GM12878 (cell line): ENCODE results near the gene CASP5. TPM values are rescaled to one million over a fixed set of nuclear protein-coding genes. Genes with fewer than 3 reads are reported as not detected.

Source experiments
- ATAC-seq: fragments of 200-7000 bp; cut with Tn5 transposase; 3 replicates; pipeline ENCODE4 v1.9.1; 2020; ENCODE audit warnings: mild to moderate bottlenecking, moderate library complexity
- BruUV-seq: library from RNA; stranded (reverse); fragments of 400-500 nt; replicated peaks from 2 replicates; lab custom pipeline; 2021; lab: Mats Ljungman, UMichigan
- CTCF ChIA-PET: fragments of 300-600 bp; sonication (Branson Sonifier 250); formaldehyde crosslinking; extraction: SDS; loops from one replicate; lab custom pipeline; 2021; ENCODE audit warnings: inconsistent platforms; lab: Yijun Ruan, JAX
- POLR2A ChIA-PET: fragments of 350-600 bp; formaldehyde crosslinking; extraction: SDS; loops from one replicate; lab custom pipeline; 2021; ENCODE audit warnings: inconsistent platforms; lab: Charles Lee
- RAD21 ChIA-PET: fragments of 300-600 bp; sonication (Branson Sonifier 250); formaldehyde crosslinking; loops from one replicate; lab custom pipeline; 2023; ENCODE audit warnings: antibody characterized with exemption; ENCODE audit not compliant: unreplicated experiment; lab: Charles Lee
- SMC1A ChIA-PET: fragments of 300-600 bp; sonication (Branson Sonifier 250); formaldehyde crosslinking; loops from one replicate; lab custom pipeline; 2023; ENCODE audit not compliant: unreplicated experiment, uncharacterized antibody; lab: Charles Lee
- DNase-seq: peaks from one replicate; pipeline ENCODE4 v3.0.0-alpha.2; 2011; ENCODE audit warnings: low read depth, low spot score
- FAIRE-seq: peaks from 3 replicates; lab custom pipeline; 2011; peaks lifted over from hg19 to GRCh38; lab: Jason Lieb, UNC
- H2AFZ ChIP-seq: 2 replicates; pipeline ENCODE4 v1.6.0; 2011; ENCODE audit warnings: low read depth, low read length, control low read depth; ENCODE audit not compliant: control insufficient read depth
- H3K27ac ChIP-seq: 2 replicates; pipeline ENCODE4 v1.5.1; 2011; ENCODE audit warnings: control low read depth; ENCODE audit not compliant: control insufficient read depth, insufficient read depth
- H3K27me3 ChIP-seq, 2 experiments: replicated peaks in 1 of 2; 2 replicates each; pipeline versions ENCODE4 v1.6.0 to v1.6.1; 2011; ENCODE audit warnings: low read length in 1 of 2; ENCODE audit not compliant: control insufficient read depth in 2 of 2, insufficient read depth in 2 of 2
- H3K36me3 ChIP-seq, 2 experiments: 2 replicates each; pipeline ENCODE4 v1.5.1; 2011; ENCODE audit warnings: low read length in 1 of 2; ENCODE audit not compliant: control insufficient read depth in 2 of 2, insufficient read depth in 2 of 2
- H3K4me1 ChIP-seq: 2 replicates; pipeline ENCODE4 v1.6.1; 2011; ENCODE audit warnings: mild to moderate bottlenecking, low read length, moderate library complexity, mixed read lengths; ENCODE audit not compliant: control insufficient read depth, insufficient read depth
- H3K4me2 ChIP-seq: 2 replicates; pipeline ENCODE4 v1.6.0; 2011; ENCODE audit warnings: control low read depth; ENCODE audit not compliant: control insufficient read depth, insufficient read depth
- H3K4me3 ChIP-seq: fragments of 200-600 bp; sonication (generic); 2 replicates; pipeline ENCODE4 v1.5.1; 2016
- H3K79me2 ChIP-seq: 2 replicates; pipeline ENCODE4 v1.6.0; 2011; ENCODE audit warnings: low read length; ENCODE audit not compliant: control insufficient read depth, insufficient read depth
- H3K9ac ChIP-seq: 2 replicates; pipeline ENCODE4 v1.8.0; 2011; ENCODE audit warnings: low read length, control low read depth, mixed read lengths; ENCODE audit not compliant: control insufficient read depth, insufficient read depth
- H3K9me3 ChIP-seq: replicated peaks from 3 replicates; pipeline ENCODE4 v1.5.1; 2011; ENCODE audit warnings: mild to moderate bottlenecking, low read length; ENCODE audit not compliant: control insufficient read depth, insufficient read depth
- H4K20me1 ChIP-seq: 2 replicates; pipeline ENCODE4 v1.6.0; 2011; ENCODE audit not compliant: control insufficient read depth, insufficient read depth
- NRF1 ChIP-seq: conservative IDR thresholded peaks from 2 replicates; pipeline ENCODE4 v1.6.1; 2011; ENCODE audit warnings: mild to moderate bottlenecking, low read depth, low read length, improper control_type of control experiment
- POU2F2 ChIP-seq: IDR thresholded peaks from 3 replicates; pipeline ENCODE4 v1.6.1; 2011; ENCODE audit warnings: low read depth, mild to moderate bottlenecking, low read length, borderline replicate concordance
- SMAD5 ChIP-seq: IDR thresholded peaks from 2 replicates; pipeline ENCODE4 v1.6.1; 2016; ENCODE audit warnings: antibody characterized with exemption, low read depth
- YBX1 ChIP-seq: fragments of 450-650 bp; IDR thresholded peaks from 2 replicates; pipeline ENCODE4 v1.6.1; 2016; ENCODE audit warnings: antibody characterized with exemption
- ZSCAN29 ChIP-seq: fragments of 450-650 bp; IDR thresholded peaks from 2 replicates; pipeline ENCODE4 v1.6.1; 2017; ENCODE audit warnings: mild to moderate bottlenecking, moderate library complexity
- WGBS: methylation state at CpG from one replicate; pipeline ENCODE4 v1.1.6; 2016; ENCODE audit warnings: low lambda C conversion rate; ENCODE audit not compliant: insufficient replicate concordance, insufficient coverage; ENCODE audit errors: missing lambda C conversion rate; 5-methylcytosine and 5-hydroxymethylcytosine counted together
- in situ Hi-C: fragments of 300-500 bp; cut with MboI; formaldehyde crosslinking; loops from 9 replicates; pipeline ENCODE4 v1.14.3; 2018; ENCODE audit warnings: mixed read lengths
- intact Hi-C: fragments of 100-400 bp; cut with micrococcal nuclease; formaldehyde crosslinking; loops from one replicate; pipeline ENCODE4 v1.14.2; 2022; ENCODE audit not compliant: unreplicated experiment
- polyA plus RNA-seq, 11 experiments: library from polyadenylated mRNA; depleted of rRNA in 4 of 11; unstranded in 6 of 11; stranded (reverse) in 5 of 11; fragments of >200 nt; fragmentation: Nextera tagmentation in 4 of 11; fragmentation: Illumina TruSeq in 1 of 11; extraction: Ambion mirVana in 4 of 11; extraction: Trizol in 1 of 11; gene quantifications; 1 replicate in 1 of 11; 2 replicates in 10 of 11; pipeline versions ENCODE4 v1.2.1 to v1.2.3, GENCODE V29; 2011 to 2016; ENCODE audit warnings: inconsistent platforms in 2 of 11, missing spikeins in 2 of 11, low read depth in 1 of 11
- total RNA-seq, 4 experiments: library from RNA; depleted of rRNA in 3 of 4; stranded (reverse); fragments of >200 nt in 3 of 4; fragmentation: Illumina TruSeq in 1 of 4; extraction: Trizol in 1 of 4; gene quantifications; 2 replicates each; pipeline versions ENCODE4 v1.2.1 to v1.2.3, GENCODE V29; 2013 to 2021
- TF ChIP-seq, protein P1 (sequence below): fragments of 450-650 bp; formaldehyde crosslinking; IDR thresholded peaks from 2 replicates; pipeline ENCODE4 v1.4.0; 2022; ENCODE audit warnings: mild to moderate bottlenecking, moderate library complexity

The CASP5 gene
- total and polyA plus RNA-seq, 10 of the 15 experiments (the other 5 are each of a cell fraction or from before 2014, with no cell fraction given): not detected

GRCh38 chr11:105033343-105033742 lies 10.4 kb upstream of the CASP5 start:
- 0 out of 2 replicates have a peak, but pooled peaks cover 3% of the 10 kb centered on the region for H3K4me1 ChIP-seq
- SMC1A ChIA-PET: interaction anchor here (5.4 kb wide), 1 partner anchor 10 kb away, joined by 21 read pairs; no protein-coding TSS in a partner anchor
- no peak for FAIRE-seq
- peak overlapping the region; percentile 30 for H2AFZ ChIP-seq
- in situ Hi-C loops: no loop called here
- peak; percentile 58 for ATAC-seq
- H3K27ac ChIP-seq: peak overlapping the region; percentile 10; the same call in 1 of the 2 replicates
- peak overlapping the region; percentile 41; the same call in 1 of the 2 replicates for H3K9ac ChIP-seq
- 65% methylated on average over 3 of the region's 3 CpGs for WGBS
- H3K4me2 ChIP-seq: peak overlapping the region; percentile 80
- no peaks in the 10 kb centered on the region; the same call in 1 of the 2 replicates for H3K79me2 ChIP-seq
- RAD21 ChIA-PET: interaction anchor here (2.1 kb wide), 1 partner anchor 10 kb away, joined by 9 read pairs; no protein-coding TSS in a partner anchor
- intact Hi-C loops: no loop called here
- TF ChIP-seq ZSCAN29 (no peak), POU2F2 (no peak), SMAD5 (no peak), YBX1 (no peak), NRF1 (no peak)
- TF ChIP-seq, protein P1, sequence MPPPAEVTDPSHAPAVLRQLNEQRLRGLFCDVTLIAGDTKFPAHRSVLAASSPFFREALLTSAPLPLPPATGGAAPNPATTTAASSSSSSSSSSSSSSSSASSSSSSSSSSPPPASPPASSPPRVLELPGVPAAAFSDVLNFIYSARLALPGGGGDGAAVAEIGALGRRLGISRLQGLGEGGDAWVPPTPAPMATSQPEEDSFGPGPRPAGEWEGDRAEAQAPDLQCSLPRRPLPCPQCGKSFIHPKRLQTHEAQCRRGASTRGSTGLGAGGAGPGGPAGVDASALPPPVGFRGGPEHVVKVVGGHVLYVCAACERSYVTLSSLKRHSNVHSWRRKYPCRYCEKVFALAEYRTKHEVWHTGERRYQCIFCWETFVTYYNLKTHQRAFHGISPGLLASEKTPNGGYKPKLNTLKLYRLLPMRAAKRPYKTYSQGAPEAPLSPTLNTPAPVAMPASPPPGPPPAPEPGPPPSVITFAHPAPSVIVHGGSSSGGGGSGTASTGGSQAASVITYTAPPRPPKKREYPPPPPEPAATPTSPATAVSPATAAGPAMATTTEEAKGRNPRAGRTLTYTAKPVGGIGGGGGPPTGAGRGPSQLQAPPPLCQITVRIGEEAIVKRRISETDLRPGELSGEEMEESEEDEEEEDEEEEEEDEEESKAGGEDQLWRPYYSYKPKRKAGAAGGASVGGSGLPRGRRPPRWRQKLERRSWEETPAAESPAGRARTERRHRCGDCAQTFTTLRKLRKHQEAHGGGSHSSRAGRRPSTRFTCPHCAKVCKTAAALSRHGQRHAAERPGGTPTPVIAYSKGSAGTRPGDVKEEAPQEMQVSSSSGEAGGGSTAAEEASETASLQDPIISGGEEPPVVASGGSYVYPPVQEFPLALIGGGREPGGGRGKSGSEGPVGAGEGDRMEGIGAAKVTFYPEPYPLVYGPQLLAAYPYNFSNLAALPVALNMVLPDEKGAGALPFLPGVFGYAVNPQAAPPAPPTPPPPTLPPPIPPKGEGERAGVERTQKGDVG: no peak
- H3K4me3 ChIP-seq: peak overlapping the region; percentile 58; the same call in 1 of the 2 replicates
- no peaks in the 10 kb centered on the region for H3K27me3 ChIP-seq
- no peaks in the 10 kb centered on the region for H4K20me1 ChIP-seq
- BruUV-seq: no TSS peak
- no peaks in the 10 kb centered on the region for H3K36me3 ChIP-seq
- POLR2A ChIA-PET: interaction anchor here (1.5 kb wide), 1 partner anchor 10 kb away, joined by 6 read pairs; no protein-coding TSS in a partner anchor
- CTCF ChIA-PET: interaction anchor here (2.1 kb wide), 1 partner anchor 10 kb away, joined by 6 read pairs; no protein-coding TSS in a partner anchor
- no peaks in the 10 kb centered on the region; the same call in 2 of the 3 replicates for H3K9me3 ChIP-seq
- no peak for DNase-seq
